NCI-H146 treated with DMSO at 0.1 percent for 48 hours (cell line): Measurements from ENCODE around the gene CACNG1.

Experiments
- DNase-seq: peaks from one replicate; lab custom pipeline; 2025; ENCODE audit not compliant: unreplicated experiment; lab: John Stamatoyannopoulos, UW

CACNG1 gene

GRCh38 chr17:67044016-67044772, at the start of gene CACNG1:
Gene CACNG1, plus strand, starts transcription at chr17:67044554. Its CDS starts 107 bp downstream, at chr17:67044661.
- DNase-seq = no peak

GRCh38 chr17:66994930-66995535, 49.3 kb upstream of the CACNG1 start:
- no peak for DNase-seq

- no peak for DNase-seq
These were observed 48.4 kb upstream of the CACNG1 start for GRCh38 chr17:66995944-66996343.

- DNase-seq = no peak
These were observed 47.4 kb upstream of the CACNG1 start for GRCh38 chr17:66996926-66997325.

GRCh38 chr17:67003231-67003630, 41.1 kb upstream of the CACNG1 start:
- no peak for DNase-seq

- no peak for DNase-seq
These were observed 40.2 kb upstream of the CACNG1 start for GRCh38 chr17:67004181-67004580.

- no peak for DNase-seq
These were observed 37.1 kb upstream of the CACNG1 start for GRCh38 chr17:67007266-67007665.

- no peak for DNase-seq
These were observed 36.3 kb upstream of the CACNG1 start for GRCh38 chr17:67008101-67008500.

- DNase-seq = peak; percentile 29
These were observed 32.7 kb upstream of the CACNG1 start for GRCh38 chr17:67011527-67012175.

- DNase-seq = no peak
These were observed 30.5 kb upstream of the CACNG1 start for GRCh38 chr17:67013891-67014290.

GRCh38 chr17:67015001-67015400, 29.4 kb upstream of the CACNG1 start:
- DNase-seq = no peak

GRCh38 chr17:67016039-67016762, 28.2 kb upstream of the CACNG1 start:
- DNase-seq = no peak

GRCh38 chr17:67017910-67018309, 26.4 kb upstream of the CACNG1 start:
- no peak for DNase-seq

GRCh38 chr17:67018471-67019434, 25.6 kb upstream of the CACNG1 start:
- peak; percentile 96 for DNase-seq

- DNase-seq = no peak
These were observed 24.5 kb upstream of the CACNG1 start for GRCh38 chr17:67019809-67020208.

- no peak for DNase-seq
These were observed 24.0 kb upstream of the CACNG1 start for GRCh38 chr17:67020293-67020766.

- DNase-seq = no peak
These were observed 23.2 kb upstream of the CACNG1 start for GRCh38 chr17:67021196-67021595.

GRCh38 chr17:67021743-67022450, 22.5 kb upstream of the CACNG1 start:
- DNase-seq = no peak

- no peak for DNase-seq
These were observed 21.9 kb upstream of the CACNG1 start for GRCh38 chr17:67022451-67022810.

GRCh38 chr17:67024736-67025135, 19.6 kb upstream of the CACNG1 start:
- no peak for DNase-seq
